Measurements from ENCODE around the gene PCNP. TPM values are rescaled to one million over a fixed set of nuclear protein-coding genes. Genes with fewer than 3 reads are reported as not detected.

The PCNP gene
- total and polyA plus RNA-seq, 9 of the 15 experiments (the other 6 are each of a cell fraction or from before 2014, with no cell fraction given): 54.3 to 170 (median 150) TPM

GRCh38 chr3:101561630-101562328 is 12.2 kb upstream of the PCNP start, which contains the start of gene TRMT10C (continued):
- TF ChIP-seq TGIF2 (CRISPR knock-in tag; IDR thresholded peaks at IDR 0.05) (no peak), ZNF764 (CRISPR knock-in tag; IDR thresholded peaks at IDR 0.05; ENCODE audit: low read depth) (no peak), NUFIP1 (IDR thresholded peaks at IDR 0.05; ENCODE audit: partially characterized antibody) (no peak), ZBTB26 (CRISPR knock-in tag; IDR thresholded peaks at IDR 0.05) (no peak), EWSR1 (IDR thresholded peaks at IDR 0.05; ENCODE audit: borderline replicate concordance, low read depth, partially characterized antibody) (no peak), COPS2 (conservative IDR thresholded peaks at IDR 0.05) (no peak), ZNF57 (CRISPR knock-in tag; IDR thresholded peaks at IDR 0.05) (no peak), KDM1A (IDR thresholded peaks at IDR 0.05) (no peak), KLF13 (tag; IDR thresholded peaks at IDR 0.05; ENCODE audit: borderline replicate concordance, low read depth) (no peak), SREBF2 (CRISPR knock-in tag; IDR thresholded peaks at IDR 0.05) (no peak), RBM17 (IDR thresholded peaks at IDR 0.05; ENCODE audit: borderline replicate concordance, low read depth, low read length) (no peak), ZNF277 (CRISPR knock-in tag; IDR thresholded peaks at IDR 0.05; ENCODE audit: borderline replicate concordance) (no peak), CCAR2 (IDR thresholded peaks at IDR 0.05; ENCODE audit: low read depth, low read length) (no peak), EP400 (IDR thresholded peaks at IDR 0.05) (peak; percentile 93), ZNF77 (CRISPR knock-in tag; IDR thresholded peaks at IDR 0.05) (no peak), ZZZ3 (IDR thresholded peaks at IDR 0.05) (no peak), ATF4 (CRISPR knock-in tag; IDR thresholded peaks at IDR 0.05) (no peak), ADNP (tag; IDR thresholded peaks at IDR 0.05) (no peak)
- TF ChIP-seq, protein P1, sequence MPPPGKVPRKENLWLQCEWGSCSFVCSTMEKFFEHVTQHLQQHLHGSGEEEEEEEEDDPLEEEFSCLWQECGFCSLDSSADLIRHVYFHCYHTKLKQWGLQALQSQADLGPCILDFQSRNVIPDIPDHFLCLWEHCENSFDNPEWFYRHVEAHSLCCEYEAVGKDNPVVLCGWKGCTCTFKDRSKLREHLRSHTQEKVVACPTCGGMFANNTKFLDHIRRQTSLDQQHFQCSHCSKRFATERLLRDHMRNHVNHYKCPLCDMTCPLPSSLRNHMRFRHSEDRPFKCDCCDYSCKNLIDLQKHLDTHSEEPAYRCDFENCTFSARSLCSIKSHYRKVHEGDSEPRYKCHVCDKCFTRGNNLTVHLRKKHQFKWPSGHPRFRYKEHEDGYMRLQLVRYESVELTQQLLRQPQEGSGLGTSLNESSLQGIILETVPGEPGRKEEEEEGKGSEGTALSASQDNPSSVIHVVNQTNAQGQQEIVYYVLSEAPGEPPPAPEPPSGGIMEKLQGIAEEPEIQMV (tag; conservative IDR thresholded peaks at IDR 0.05; ENCODE audit: low read depth): no peak
- TF ChIP-seq, protein P2, sequence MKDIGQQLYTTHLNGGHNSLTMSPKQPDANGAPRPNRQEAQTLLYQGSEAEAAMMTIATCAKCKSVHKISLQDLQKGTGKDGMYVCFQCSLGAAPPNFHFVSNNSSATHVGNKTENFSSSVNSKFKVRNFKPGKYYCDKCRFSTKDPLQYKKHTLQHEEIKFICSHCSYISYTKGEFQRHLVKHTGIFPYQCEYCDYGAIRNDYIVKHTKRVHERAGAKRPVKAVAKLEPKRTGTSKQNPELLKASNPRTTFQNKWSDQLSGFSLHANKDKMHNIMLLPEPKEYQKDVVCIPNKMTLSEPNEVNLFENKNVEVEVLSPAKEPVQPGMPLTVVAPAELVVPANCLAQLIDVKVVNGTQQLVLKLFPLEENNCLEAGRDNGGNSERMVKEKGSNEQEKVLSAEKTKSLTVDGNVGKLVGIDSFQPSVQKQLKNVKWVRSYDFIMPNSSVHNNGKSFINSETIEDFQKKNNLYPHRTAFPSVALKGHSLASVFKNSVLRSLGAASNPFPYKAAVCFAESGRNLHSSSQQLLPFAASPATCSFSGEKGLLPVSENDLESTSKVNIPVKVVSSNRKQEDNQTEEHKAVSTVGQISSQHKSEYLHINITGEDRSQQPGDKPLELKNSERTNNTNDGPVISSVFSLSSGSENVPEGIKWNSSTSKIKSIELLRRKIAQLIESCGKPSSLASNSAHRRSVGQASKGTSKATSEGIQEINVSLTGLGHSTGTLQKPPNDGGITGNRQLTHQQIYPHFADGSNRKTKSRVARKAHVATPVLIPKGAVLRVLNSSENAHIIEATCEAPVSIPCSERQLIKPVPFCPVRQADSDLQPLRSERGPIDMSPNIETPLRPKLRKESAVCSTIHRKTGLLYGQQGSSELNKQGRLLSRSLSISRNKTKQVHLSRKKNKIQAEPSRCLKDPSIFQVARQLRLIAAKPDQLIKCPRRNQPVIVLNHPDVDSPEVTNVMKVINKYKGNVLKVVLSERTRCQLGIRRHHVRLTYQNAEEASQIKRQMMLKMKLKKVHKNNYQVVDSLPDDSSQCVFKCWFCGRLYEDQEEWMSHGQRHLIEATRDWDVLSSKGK (CRISPR knock-in tag; IDR thresholded peaks at IDR 0.05): no peak

Data from K562 (cell line).